ENCODE results near the gene C2orf66. TPM values are rescaled to one million over a fixed set of nuclear protein-coding genes. Genes with fewer than 3 reads are reported as not detected.

Gene C2orf66
- total RNA-seq (2022; extraction: Qiagen RNA extraction): 0.06 to 0.07 TPM in 2 of 5 replicates, not detected in the others

DNA sequence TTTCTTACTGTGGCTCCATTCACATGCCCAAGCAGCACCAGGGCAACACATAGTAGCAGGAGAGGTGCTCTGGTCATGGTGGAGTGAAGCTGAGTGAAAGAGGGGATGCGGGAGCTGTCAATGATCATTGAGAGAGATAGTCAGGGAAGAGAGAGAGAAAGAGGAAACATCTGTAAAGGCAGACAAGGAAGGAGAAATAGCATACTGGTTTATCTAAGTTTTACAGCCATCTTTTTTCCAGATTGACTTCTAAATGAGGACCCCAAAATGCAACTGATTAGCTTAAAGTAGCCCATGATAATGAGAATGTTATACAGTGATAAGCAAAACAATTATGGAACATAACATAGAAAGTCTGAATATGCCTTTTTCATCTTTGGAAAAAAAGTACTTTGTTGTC, at the start of gene C2orf66:
Gene C2orf66 (minus strand): TSS at position 96 of the 400 bp plus-strand sequence. CDS start 19 bp downstream, at position 77.

Other genes starting within 250 kb of the C2orf66 start
- 1.6 to 3.1 TPM (median 2.3 TPM) in 5 replicates for gene HECW2, start 215.8 kb downstream of the C2orf66 start, total RNA-seq (2022; extraction: Qiagen RNA extraction)
- gene CCDC150, start 169.6 kb downstream of the C2orf66 start, total RNA-seq (2022; extraction: Qiagen RNA extraction): 3.6 to 6.6 TPM (median 5.3 TPM) in 5 replicates
- 13.8 to 24.1 TPM (median 17.8 TPM) in 5 replicates for gene GTF3C3, start 9.7 kb downstream of the C2orf66 start, total RNA-seq (2022; extraction: Qiagen RNA extraction)
- gene PGAP1, start 117.4 kb upstream of the C2orf66 start, total RNA-seq (2022; extraction: Qiagen RNA extraction): 1.5 to 3.0 TPM (median 2.1 TPM) in 5 replicates